H1 (cell line): Measurements from ENCODE around the gene RBM38. TPM values are rescaled to one million over a fixed set of nuclear protein-coding genes. Genes with fewer than 3 reads are reported as not detected.

Source experiments
- GABPA ChIP-seq: IDR thresholded peaks from 2 replicates; pipeline ENCODE4 v1.6.1; 2011; ENCODE audit warnings: mild to moderate bottlenecking, low read length, moderate library complexity, borderline replicate concordance; ENCODE audit not compliant: insufficient read depth
- KDM4A ChIP-seq: IDR thresholded peaks from one replicate; pipeline ENCODE4 v1.7.1; 2012; ENCODE audit warnings: low read depth, mild to moderate bottlenecking, moderate library complexity, low read length, inconsistent platforms; ENCODE audit not compliant: severe bottlenecking
- POLR2A ChIP-seq, 2 experiments: IDR thresholded peaks; 1 replicate in 1 of 2; 2 replicates in 1 of 2; pipeline ENCODE4 v1.6.1; 2011; ENCODE audit warnings: low read depth in 2 of 2, low read length in 2 of 2, mild to moderate bottlenecking in 2 of 2; ENCODE audit errors: control extremely low read depth in 1 of 2
- SP2 ChIP-seq: IDR thresholded peaks from 2 replicates; pipeline ENCODE4 v1.6.1; 2012; ENCODE audit warnings: mild to moderate bottlenecking, low read length, inconsistent platforms
- TAF1 ChIP-seq: IDR thresholded peaks from 2 replicates; pipeline ENCODE4 v1.6.1; 2011; ENCODE audit warnings: mild to moderate bottlenecking, low read depth, low read length
- polyA plus RNA-seq, 7 experiments: library from polyadenylated mRNA; depleted of rRNA in 3 of 7; stranded (reverse) in 5 of 7; unstranded in 2 of 7; fragments of >200 nt in 5 of 7; fragments of 200-250 nt in 2 of 7; gene quantifications; 1 replicate in 5 of 7; 2 replicates in 1 of 7; 4 replicates in 1 of 7; pipeline versions ENCODE4 v1.2.1 to v1.2.3, GENCODE V29; 2011 to 2013; ENCODE audit warnings: missing spikeins in 2 of 7, mixed read lengths in 2 of 7
- total RNA-seq: library from RNA; stranded (reverse); fragmentation: NEBNext Ultra II Directional; extraction: Animal tissue kit (Norgen Biotek cat#: 25700); gene quantifications from 2 replicates; pipeline ENCODE4 v1.2.1, GENCODE V29; 2021
- TF ChIP-seq, protein P1 (sequence below): IDR thresholded peaks from 2 replicates; pipeline ENCODE4 v1.6.1; 2012; ENCODE audit warnings: inconsistent platforms

The RBM38 gene
- total and polyA plus RNA-seq, 2 of the 8 experiments (the other 6 are each of a cell fraction or from before 2014, with no cell fraction given): 57.7 to 109 TPM

- TF ChIP-seq KDM4A (peak; percentile 16), SP2 (no peak), POLR2A (IDR thresholded peaks at IDR 0.05; ENCODE audit: control extremely low read depth in 1 of 2, low read depth in 2 of 2, low read length in 2 of 2) (peak in 1 of 2 experiments; percentile 22; a peak in 2 of 3 replicates), GABPA (no peak), TAF1 (peak; percentile 6; the same call in 1 of the 2 replicates)
- TF ChIP-seq, protein P1, sequence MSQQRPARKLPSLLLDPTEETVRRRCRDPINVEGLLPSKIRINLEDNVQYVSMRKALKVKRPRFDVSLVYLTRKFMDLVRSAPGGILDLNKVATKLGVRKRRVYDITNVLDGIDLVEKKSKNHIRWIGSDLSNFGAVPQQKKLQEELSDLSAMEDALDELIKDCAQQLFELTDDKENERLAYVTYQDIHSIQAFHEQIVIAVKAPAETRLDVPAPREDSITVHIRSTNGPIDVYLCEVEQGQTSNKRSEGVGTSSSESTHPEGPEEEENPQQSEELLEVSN: peak; percentile 51; the same call in 1 of the 2 replicates
These were observed at the start of gene RBM38 (continued) for GRCh38 chr20:57390604-57391438.
